ENCODE data around the gene VSIG4. TPM values are rescaled to one million over a fixed set of nuclear protein-coding genes. Genes with fewer than 3 reads are reported as not detected.
"Not testable (repeated sequence)": the region's sequence is repeated elsewhere in the genome, so short reads cannot be mapped to it uniquely, and the experiment has no call there.

Gene VSIG4
- total RNA-seq, 1 experiment from 2014 or later: 0.10 TPM

- H3K4me1 ChIP-seq (ENCODE audit: control insufficient read depth, insufficient read depth, low read length); ATAC-seq; H3K4me3 ChIP-seq (ENCODE audit: low read depth in 2 of 2, low read length in 2 of 2); DNase-seq (ENCODE audit: low read depth, low spot score); CTCF ChIA-PET; POLR2A ChIA-PET; H3K9me3 ChIP-seq (ENCODE audit: control insufficient read depth, insufficient read depth, low read depth, low read length); H3K27me3 ChIP-seq (ENCODE audit: control insufficient read depth, insufficient read depth, low read length); intact Hi-C loops (cut with micrococcal nuclease; ENCODE audit: unreplicated experiment); H3K36me3 ChIP-seq (ENCODE audit: control insufficient read depth, insufficient read depth, low read length); BruUV-seq (replicated peaks); in situ Hi-C loops (cut with HindIII; ENCODE audit: low pct_unique_long_range_greater_than_20kb, low sequenced_read_pairs); H3K27ac ChIP-seq (ENCODE audit: low read length): not testable (repeated sequence)
Measured at GRCh38 chrX:65975161-65975751, 64.6 kb downstream of the VSIG4 start.

Other genes with a start within 250 kb of the VSIG4 start
- gene HEPH, start 124.2 kb upstream of the VSIG4 start, total RNA-seq (2021; ENCODE audit: unreplicated experiment): 0.08 TPM

Measured in Panc1 (cell line).